GM12892 (cell line): ENCODE measurements around the gene IL32.

Source experiments
- DNase-seq: peaks from one replicate; pipeline ENCODE4 v3.0.0; 2011; ENCODE audit not compliant: insufficient read length
- FAIRE-seq: peaks from 2 replicates; lab custom pipeline; 2011; peaks lifted over from hg19 to GRCh38; lab: Jason Lieb, UNC
- POLR2A ChIP-seq: IDR thresholded peaks from 2 replicates; pipeline ENCODE4 v1.6.1; 2011; ENCODE audit warnings: low read depth, low read length, control low read depth
- POLR2AphosphoS5 ChIP-seq: IDR thresholded peaks from 2 replicates; pipeline ENCODE4 v1.6.1; 2011; ENCODE audit warnings: low read depth, low read length, control low read depth
- TAF1 ChIP-seq: IDR thresholded peaks from 2 replicates; pipeline ENCODE4 v1.6.1; 2011; ENCODE audit warnings: low read depth, mild to moderate bottlenecking, control low read depth, low read length, borderline replicate concordance

Gene IL32

DNA sequence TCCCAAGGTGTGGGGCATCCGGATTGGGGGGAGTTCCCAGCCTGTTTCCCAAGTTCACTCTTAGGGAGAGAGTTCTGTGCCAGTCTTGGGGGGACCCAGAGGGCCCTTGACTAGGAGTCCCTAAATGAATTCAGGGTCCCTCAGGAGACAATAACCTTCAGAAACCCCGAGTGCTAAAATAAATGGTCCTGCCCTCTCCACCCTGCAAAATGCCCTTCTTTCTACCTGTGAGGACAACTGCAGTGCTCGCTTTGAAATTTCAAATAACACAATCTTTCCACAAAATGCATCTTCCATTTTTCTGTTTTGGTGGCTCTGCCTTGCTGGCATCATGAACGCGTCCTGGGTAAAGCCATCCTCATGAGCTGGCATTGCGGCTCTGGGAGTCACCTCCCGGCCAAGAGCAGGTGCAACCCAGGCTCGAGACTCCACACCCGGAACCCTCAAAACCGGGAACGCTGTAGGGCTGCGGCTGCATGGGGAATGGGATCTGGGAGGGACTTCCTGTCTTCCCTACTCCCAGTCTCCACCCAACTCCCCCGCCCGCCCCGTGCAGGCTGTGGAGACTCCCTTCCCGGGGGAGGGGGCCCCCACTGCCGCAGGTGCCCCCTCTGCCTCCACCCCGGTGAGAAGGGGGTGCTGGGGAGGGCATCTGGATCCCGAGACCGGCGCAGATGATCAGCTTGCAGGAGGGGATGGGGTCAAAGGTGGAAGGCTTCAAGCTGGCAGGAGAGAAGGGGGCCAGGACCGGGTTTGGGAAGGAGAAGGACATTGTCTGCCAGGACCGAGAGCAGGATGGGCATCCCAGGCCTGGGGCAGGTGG lies 46.8 kb downstream of the IL32 start, which contains the start of gene ZNF205:
TSS of gene ZNF205 (plus strand) at position 529 of the 823 bp plus-strand sequence. CDS start 845 bp downstream, outside the sequence.
- FAIRE-seq (no peak), DNase-seq (peak; percentile 15)
- TF ChIP-seq POLR2A (no peak), TAF1 (no peak)

DNA sequence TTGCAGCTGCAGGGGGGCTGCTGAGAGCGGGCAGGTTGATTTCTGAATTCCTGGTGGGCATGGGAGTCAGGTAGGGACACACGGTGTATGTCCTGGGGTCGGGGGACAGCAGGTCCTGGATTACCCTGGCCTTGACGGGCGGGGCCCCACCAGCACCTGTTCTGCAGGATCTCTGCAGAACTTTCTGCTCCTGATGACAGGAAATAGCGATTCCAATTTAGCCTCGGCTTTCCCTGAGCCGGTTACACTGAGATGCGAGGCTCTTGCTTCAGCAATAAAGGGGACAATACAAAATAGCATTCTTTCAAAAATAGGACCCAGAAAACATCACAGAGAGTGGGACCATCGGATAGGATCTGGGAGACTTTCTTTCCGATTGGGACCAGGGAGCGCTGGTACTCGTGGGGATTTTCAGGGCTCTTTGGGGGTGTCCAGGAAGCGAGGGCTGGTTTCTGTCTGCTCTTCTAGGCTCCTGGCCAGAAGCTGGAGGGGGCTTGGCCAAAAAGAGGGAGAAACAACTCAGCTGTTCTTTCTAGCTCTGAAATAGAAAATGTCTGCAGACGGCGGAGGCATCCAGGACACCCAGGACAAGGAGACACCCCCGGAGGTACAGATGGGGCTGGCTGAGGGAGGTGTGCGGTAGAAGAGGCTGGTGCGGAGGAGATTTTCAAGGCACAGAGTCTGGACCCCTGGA lies 47.6 kb downstream of the IL32 start:
- FAIRE-seq (no peak), DNase-seq (peak; percentile 4)
- TF ChIP-seq TAF1 (no peak), POLR2AphosphoS5 (no peak), POLR2A (no peak)

DNA sequence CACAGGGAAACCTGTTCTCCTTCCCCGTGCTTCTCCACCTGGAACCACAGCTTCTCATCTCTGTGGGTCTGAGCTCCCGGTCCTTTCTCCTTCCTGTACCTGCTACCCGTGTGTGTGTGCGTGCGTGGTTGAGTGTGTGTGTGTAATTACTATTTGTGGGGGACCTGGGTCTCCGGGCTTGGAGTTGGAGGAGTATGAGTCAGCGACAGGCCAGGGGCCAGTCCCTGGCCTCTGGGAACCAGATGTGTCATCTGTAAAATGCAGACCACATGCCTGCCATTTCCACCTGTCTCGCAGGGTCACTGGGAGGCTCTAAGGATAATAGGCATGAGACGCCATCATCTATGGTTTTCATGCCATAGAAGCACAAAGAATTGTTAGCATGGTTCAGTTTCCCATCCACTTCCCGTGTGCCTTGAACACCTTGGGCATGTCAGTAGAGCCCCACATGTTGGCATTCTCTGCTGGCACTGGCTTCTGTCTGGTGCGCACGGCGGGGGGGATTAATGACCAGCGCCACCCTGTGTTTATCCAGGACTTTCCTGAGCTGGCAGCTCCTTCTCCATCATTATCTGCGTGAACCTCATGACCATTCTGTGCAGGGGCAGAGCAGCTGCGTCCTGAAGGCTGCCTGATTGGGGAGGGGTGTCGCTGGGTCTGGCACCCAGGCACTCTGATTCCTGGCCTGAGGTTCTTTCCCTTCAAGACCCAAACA lies 48.5 kb downstream of the IL32 start:
- DNase-seq = peak; percentile 13

DNA sequence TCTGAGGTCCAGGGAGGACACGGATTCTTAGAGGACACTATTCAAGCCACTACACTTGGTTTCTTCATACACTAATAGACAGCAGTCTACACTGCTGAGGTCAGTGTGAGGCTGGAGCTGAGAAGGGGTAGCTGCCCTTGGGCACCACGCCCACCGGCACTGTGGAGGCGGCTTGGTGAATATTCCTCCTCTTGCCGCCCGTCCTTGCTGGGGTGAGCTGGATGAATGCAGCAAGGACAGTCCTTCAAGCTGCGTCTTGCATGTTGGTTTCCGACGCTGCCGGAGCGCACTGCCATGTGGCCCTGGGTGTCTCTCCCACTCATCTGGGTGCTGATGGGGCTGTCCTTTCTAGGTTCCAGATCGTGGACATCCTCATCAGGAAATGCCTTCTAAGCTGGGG lies 49.6 kb downstream of the IL32 start:
- DNase-seq = peak; percentile 12
- no peak for FAIRE-seq
- TF ChIP-seq POLR2AphosphoS5 (no peak), TAF1 (no peak), POLR2A (no peak)

More for the DNA sequence above, 48.5 kb downstream of the IL32 start:
- no peak for FAIRE-seq
- no peak for TF ChIP-seq TAF1
- no peak for TF ChIP-seq POLR2AphosphoS5
- no peak for TF ChIP-seq POLR2A

GRCh38 chr16:3115561-3115960 lies 50.1 kb downstream of the IL32 start:
- no peak for FAIRE-seq
- no peak for TF ChIP-seq TAF1
- no peak for TF ChIP-seq POLR2AphosphoS5
- TF ChIP-seq POLR2A = no peak
- DNase-seq = no peak

- peak; percentile 16 for DNase-seq
- FAIRE-seq = no peak
- no peak for TF ChIP-seq POLR2A
- TF ChIP-seq TAF1 = no peak
- no peak for TF ChIP-seq POLR2AphosphoS5
These were observed 52.9 kb downstream of the IL32 start for GRCh38 chr16:3118204-3118790.

- no peak for FAIRE-seq
- TF ChIP-seq TAF1 (no peak), POLR2A (no peak)
- peak; percentile 25 for DNase-seq
These were observed 53.4 kb downstream of the IL32 start for GRCh38 chr16:3118846-3119245.
